Measurements from ENCODE around the gene SLC28A1. TPM values are rescaled to one million over a fixed set of nuclear protein-coding genes. Genes with fewer than 3 reads are reported as not detected.

The SLC28A1 gene
- total and polyA plus RNA-seq, 2 experiments from 2014 or later, result 0.24 to 0.45 TPM

GRCh38 chr15:84856731-84857417 is 27.6 kb upstream of the SLC28A1 start:
- TF ChIP-seq CTCF (IDR thresholded peaks at IDR 0.05; ENCODE audit: low read depth, low read length), result no peak
- H3K36me3 ChIP-seq, result peaks cover 40% of the 10 kb centered on the region
- H3K9me3 ChIP-seq (ENCODE audit: low read depth), result no peaks in the 10 kb centered on the region
- no peak overlapping the region for H3K27ac ChIP-seq
- no peaks in the 10 kb centered on the region for H3K27me3 ChIP-seq
- no peak for DNase-seq (ENCODE audit: low read depth in 1 of 2, low spot score in 1 of 2)
- no peak overlapping the region for H3K4me3 ChIP-seq
- H3K4me1 ChIP-seq (ENCODE audit: low read depth), result peaks cover 13% of the 10 kb centered on the region

GRCh38 chr15:84857418-84858004 is 27.0 kb upstream of the SLC28A1 start:
- no peaks in the 10 kb centered on the region for H3K9me3 ChIP-seq (ENCODE audit: low read depth)
- DNase-seq (ENCODE audit: low read depth in 1 of 2, low spot score in 1 of 2), result no peak
- H3K27ac ChIP-seq, result no peak overlapping the region
- no peaks in the 10 kb centered on the region for H3K27me3 ChIP-seq
- H3K4me3 ChIP-seq, result no peak overlapping the region
- no peak for TF ChIP-seq CTCF (IDR thresholded peaks at IDR 0.05; ENCODE audit: low read depth, low read length)
- peaks cover 11% of the 10 kb centered on the region for H3K4me1 ChIP-seq (ENCODE audit: low read depth)
- peaks cover 46% of the 10 kb centered on the region for H3K36me3 ChIP-seq

GRCh38 chr15:84858231-84858630 is 26.2 kb upstream of the SLC28A1 start:
- H3K27ac ChIP-seq, result no peak overlapping the region
- no peak for TF ChIP-seq CTCF (IDR thresholded peaks at IDR 0.05; ENCODE audit: low read depth, low read length)
- no peaks in the 10 kb centered on the region for H3K9me3 ChIP-seq (ENCODE audit: low read depth)
- H3K36me3 ChIP-seq, result peaks cover 54% of the 10 kb centered on the region
- H3K4me1 ChIP-seq (ENCODE audit: low read depth), result peaks cover 9% of the 10 kb centered on the region
- no peaks in the 10 kb centered on the region for H3K27me3 ChIP-seq
- DNase-seq (ENCODE audit: low read depth in 1 of 2, low spot score in 1 of 2), result no peak
- H3K4me3 ChIP-seq, result no peak overlapping the region

GRCh38 chr15:84859144-84859543 is 25.3 kb upstream of the SLC28A1 start:
- no peak overlapping the region for H3K4me3 ChIP-seq
- H3K9me3 ChIP-seq (ENCODE audit: low read depth), result no peaks in the 10 kb centered on the region
- peaks cover 63% of the 10 kb centered on the region for H3K36me3 ChIP-seq
- H3K27me3 ChIP-seq, result no peaks in the 10 kb centered on the region
- TF ChIP-seq CTCF (IDR thresholded peaks at IDR 0.05; ENCODE audit: low read depth, low read length), result no peak
- peaks cover 9% of the 10 kb centered on the region for H3K4me1 ChIP-seq (ENCODE audit: low read depth)
- H3K27ac ChIP-seq, result no peak overlapping the region
- no peak for DNase-seq (ENCODE audit: low read depth in 1 of 2, low spot score in 1 of 2)

- H3K36me3 ChIP-seq, result peaks cover 66% of the 10 kb centered on the region
These were observed 24.8 kb upstream of the SLC28A1 start for GRCh38 chr15:84859651-84860050.

More at GRCh38 chr15:84859651-84860050, 24.8 kb upstream of the SLC28A1 start:
- no peaks in the 10 kb centered on the region for H3K9me3 ChIP-seq (ENCODE audit: low read depth)
- peaks cover 7% of the 10 kb centered on the region for H3K4me1 ChIP-seq (ENCODE audit: low read depth)
- H3K27me3 ChIP-seq, result no peaks in the 10 kb centered on the region
- H3K27ac ChIP-seq, result no peak overlapping the region
- no peak overlapping the region for H3K4me3 ChIP-seq
- TF ChIP-seq CTCF (IDR thresholded peaks at IDR 0.05; ENCODE audit: low read depth, low read length), result no peak
- no peak for DNase-seq (ENCODE audit: low read depth in 1 of 2, low spot score in 1 of 2)

Data from cardiac muscle cell (in vitro differentiated cells and primary cell).